SK-N-SH treated with all-trans-retinoic acid at 6 μM for 48 hours (cell line): Measurements from ENCODE around the gene GPR61.

ENCODE experiments used
- ARNTL ChIP-seq: fragments of 450-650 bp; formaldehyde crosslinking; IDR thresholded peaks from 2 replicates; pipeline ENCODE4 v1.5.0; 2020; ENCODE audit warnings: low read depth, mild to moderate bottlenecking, moderate library complexity, borderline replicate concordance
- GLIS3 ChIP-seq: fragments of 250-450 bp; sonication (Bioruptor Pico); IDR thresholded peaks from 2 replicates; pipeline ENCODE4 v1.5.0; 2020; ENCODE audit warnings: mild to moderate bottlenecking, moderate library complexity
- ISL1 ChIP-seq: fragments of 250-450 bp; sonication (Bioruptor Pico); IDR thresholded peaks from 2 replicates; pipeline ENCODE4 v2.1.2; 2022; ENCODE audit warnings: mild to moderate bottlenecking, moderate library complexity
- OSR1 ChIP-seq: fragments of 250-450 bp; sonication (Bioruptor Pico); IDR thresholded peaks from 2 replicates; pipeline ENCODE4 v1.8.0; 2022; ENCODE audit warnings: moderate library complexity, mild to moderate bottlenecking, inconsistent platforms
- PATZ1 ChIP-seq: fragments of 250-450 bp; sonication (Bioruptor Pico); IDR thresholded peaks from 2 replicates; pipeline ENCODE4 v1.8.0; 2020; ENCODE audit warnings: mild to moderate bottlenecking, moderate library complexity, borderline replicate concordance
- PPARA ChIP-seq: fragments of 250-450 bp; sonication (Bioruptor Pico); IDR thresholded peaks from 2 replicates; pipeline ENCODE4 v1.5.0; 2020; ENCODE audit warnings: mild to moderate bottlenecking, borderline replicate concordance
- SNAI2 ChIP-seq: fragments of 250-450 bp; sonication (Bioruptor Pico); IDR thresholded peaks from 2 replicates; pipeline ENCODE4 v1.5.0; 2020; ENCODE audit warnings: mild to moderate bottlenecking, moderate library complexity
- TOX ChIP-seq: fragments of 250-450 bp; sonication (Bioruptor Pico); IDR thresholded peaks from 2 replicates; pipeline ENCODE4 v1.8.0; 2021; ENCODE audit warnings: mild to moderate bottlenecking, moderate library complexity, borderline replicate concordance
- ZC3H10 ChIP-seq: fragments of 250-450 bp; sonication (Bioruptor Pico); IDR thresholded peaks from 2 replicates; pipeline ENCODE4 v1.5.1; 2021; ENCODE audit warnings: mild to moderate bottlenecking, moderate library complexity
- ZFP3 ChIP-seq: fragments of 250-450 bp; sonication (Bioruptor Pico); IDR thresholded peaks from 2 replicates; pipeline ENCODE4 v1.5.0; 2020; ENCODE audit warnings: mild to moderate bottlenecking, moderate library complexity
- TF ChIP-seq, protein P1 (sequence below): fragments of 250-450 bp; sonication (Bioruptor Pico); IDR thresholded peaks from 2 replicates; pipeline ENCODE4 v1.5.0; 2020; ENCODE audit warnings: mild to moderate bottlenecking, moderate library complexity
- TF ChIP-seq, protein P2 (sequence below): fragments of 250-450 bp; sonication (Bioruptor Pico); IDR thresholded peaks from 2 replicates; pipeline ENCODE4 v1.5.1; 2020; ENCODE audit warnings: low read depth, mild to moderate bottlenecking, moderate library complexity

DNA sequence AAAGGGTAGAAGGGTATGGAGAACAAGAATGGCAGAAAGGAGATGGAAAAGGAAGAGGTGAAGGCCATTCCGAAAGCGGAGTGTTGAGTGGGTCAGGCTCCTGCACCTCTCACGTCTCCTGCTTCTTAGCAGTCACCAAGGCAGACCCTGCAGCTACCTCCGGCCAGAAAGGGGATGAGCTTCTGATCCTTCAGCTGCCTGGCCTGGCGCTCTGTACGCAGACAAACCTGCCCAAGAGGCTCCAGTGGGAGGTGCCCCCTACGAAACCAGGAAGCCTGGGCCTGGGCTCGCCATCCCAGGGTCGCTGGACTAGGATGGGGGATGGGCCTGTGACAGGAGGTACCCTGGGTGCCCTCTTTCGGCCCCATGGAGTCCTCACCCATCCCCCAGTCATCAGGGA is 3.0 kb downstream of the GPR61 start:
- TF ChIP-seq SNAI2 (CRISPR knock-in tag) (no peak), ZFP3 (CRISPR knock-in tag) (no peak), TOX (CRISPR knock-in tag) (no peak), PPARA (CRISPR knock-in tag) (no peak), GLIS3 (no peak), ZC3H10 (CRISPR knock-in tag) (no peak), ARNTL (no peak), PATZ1 (CRISPR knock-in tag) (no peak), OSR1 (CRISPR knock-in tag) (no peak), ISL1 (no peak)
- TF ChIP-seq, protein P1, sequence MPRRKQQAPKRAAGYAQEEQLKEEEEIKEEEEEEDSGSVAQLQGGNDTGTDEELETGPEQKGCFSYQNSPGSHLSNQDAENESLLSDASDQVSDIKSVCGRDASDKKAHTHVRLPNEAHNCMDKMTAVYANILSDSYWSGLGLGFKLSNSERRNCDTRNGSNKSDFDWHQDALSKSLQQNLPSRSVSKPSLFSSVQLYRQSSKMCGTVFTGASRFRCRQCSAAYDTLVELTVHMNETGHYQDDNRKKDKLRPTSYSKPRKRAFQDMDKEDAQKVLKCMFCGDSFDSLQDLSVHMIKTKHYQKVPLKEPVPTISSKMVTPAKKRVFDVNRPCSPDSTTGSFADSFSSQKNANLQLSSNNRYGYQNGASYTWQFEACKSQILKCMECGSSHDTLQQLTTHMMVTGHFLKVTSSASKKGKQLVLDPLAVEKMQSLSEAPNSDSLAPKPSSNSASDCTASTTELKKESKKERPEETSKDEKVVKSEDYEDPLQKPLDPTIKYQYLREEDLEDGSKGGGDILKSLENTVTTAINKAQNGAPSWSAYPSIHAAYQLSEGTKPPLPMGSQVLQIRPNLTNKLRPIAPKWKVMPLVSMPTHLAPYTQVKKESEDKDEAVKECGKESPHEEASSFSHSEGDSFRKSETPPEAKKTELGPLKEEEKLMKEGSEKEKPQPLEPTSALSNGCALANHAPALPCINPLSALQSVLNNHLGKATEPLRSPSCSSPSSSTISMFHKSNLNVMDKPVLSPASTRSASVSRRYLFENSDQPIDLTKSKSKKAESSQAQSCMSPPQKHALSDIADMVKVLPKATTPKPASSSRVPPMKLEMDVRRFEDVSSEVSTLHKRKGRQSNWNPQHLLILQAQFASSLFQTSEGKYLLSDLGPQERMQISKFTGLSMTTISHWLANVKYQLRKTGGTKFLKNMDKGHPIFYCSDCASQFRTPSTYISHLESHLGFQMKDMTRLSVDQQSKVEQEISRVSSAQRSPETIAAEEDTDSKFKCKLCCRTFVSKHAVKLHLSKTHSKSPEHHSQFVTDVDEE = no peak
- TF ChIP-seq, protein P2, sequence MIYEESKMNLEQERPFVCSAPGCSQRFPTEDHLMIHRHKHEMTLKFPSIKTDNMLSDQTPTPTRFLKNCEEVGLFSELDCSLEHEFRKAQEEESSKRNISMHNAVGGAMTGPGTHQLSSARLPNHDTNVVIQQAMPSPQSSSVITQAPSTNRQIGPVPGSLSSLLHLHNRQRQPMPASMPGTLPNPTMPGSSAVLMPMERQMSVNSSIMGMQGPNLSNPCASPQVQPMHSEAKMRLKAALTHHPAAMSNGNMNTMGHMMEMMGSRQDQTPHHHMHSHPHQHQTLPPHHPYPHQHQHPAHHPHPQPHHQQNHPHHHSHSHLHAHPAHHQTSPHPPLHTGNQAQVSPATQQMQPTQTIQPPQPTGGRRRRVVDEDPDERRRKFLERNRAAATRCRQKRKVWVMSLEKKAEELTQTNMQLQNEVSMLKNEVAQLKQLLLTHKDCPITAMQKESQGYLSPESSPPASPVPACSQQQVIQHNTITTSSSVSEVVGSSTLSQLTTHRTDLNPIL = no peak
